PFSK-1 (cell line): ENCODE data around the gene SPATA33.

Experiments used
- FOXP2 ChIP-seq: optimal IDR thresholded peaks from 2 replicates; pipeline ENCODE3; 2011; ENCODE audit warnings: borderline replicate concordance, control low read depth, inconsistent platforms; ENCODE audit not compliant: insufficient read depth; ENCODE audit errors: extremely low read length, extremely low read depth
- POLR2AphosphoS5 ChIP-seq: IDR thresholded peaks from 2 replicates; pipeline ENCODE4 v1.6.1; 2012; ENCODE audit warnings: low read depth, mild to moderate bottlenecking, control low read depth, low read length, moderate library complexity
- SIN3A ChIP-seq: IDR thresholded peaks from 2 replicates; pipeline ENCODE4 v1.6.1; 2012; ENCODE audit warnings: mild to moderate bottlenecking, low read length, moderate library complexity, borderline replicate concordance; ENCODE audit not compliant: insufficient read depth
- TAF1 ChIP-seq: IDR thresholded peaks from 2 replicates; pipeline ENCODE4 v1.6.1; 2012; ENCODE audit warnings: low read length, control low read depth, borderline replicate concordance; ENCODE audit not compliant: insufficient read depth
- TF ChIP-seq, protein P1 (sequence below), 2 experiments: IDR thresholded peaks; 2 replicates each; pipeline versions ENCODE4 v1.6.1 to v1.8.0; 2011 to 2012; ENCODE audit warnings: low read depth in 2 of 2, low read length in 2 of 2, control low read depth in 1 of 2, inconsistent platforms in 1 of 2, mild to moderate bottlenecking in 1 of 2, moderate library complexity in 1 of 2; ENCODE audit not compliant: insufficient read depth in 1 of 2

GRCh38 chr16:89613231-89613953 lies 44.2 kb upstream of the SPATA33 start, which contains the start of gene DPEP1:
- TF ChIP-seq POLR2AphosphoS5 (no peak), SIN3A (no peak), TAF1 (no peak), FOXP2 (no peak)
- TF ChIP-seq, protein P1, sequence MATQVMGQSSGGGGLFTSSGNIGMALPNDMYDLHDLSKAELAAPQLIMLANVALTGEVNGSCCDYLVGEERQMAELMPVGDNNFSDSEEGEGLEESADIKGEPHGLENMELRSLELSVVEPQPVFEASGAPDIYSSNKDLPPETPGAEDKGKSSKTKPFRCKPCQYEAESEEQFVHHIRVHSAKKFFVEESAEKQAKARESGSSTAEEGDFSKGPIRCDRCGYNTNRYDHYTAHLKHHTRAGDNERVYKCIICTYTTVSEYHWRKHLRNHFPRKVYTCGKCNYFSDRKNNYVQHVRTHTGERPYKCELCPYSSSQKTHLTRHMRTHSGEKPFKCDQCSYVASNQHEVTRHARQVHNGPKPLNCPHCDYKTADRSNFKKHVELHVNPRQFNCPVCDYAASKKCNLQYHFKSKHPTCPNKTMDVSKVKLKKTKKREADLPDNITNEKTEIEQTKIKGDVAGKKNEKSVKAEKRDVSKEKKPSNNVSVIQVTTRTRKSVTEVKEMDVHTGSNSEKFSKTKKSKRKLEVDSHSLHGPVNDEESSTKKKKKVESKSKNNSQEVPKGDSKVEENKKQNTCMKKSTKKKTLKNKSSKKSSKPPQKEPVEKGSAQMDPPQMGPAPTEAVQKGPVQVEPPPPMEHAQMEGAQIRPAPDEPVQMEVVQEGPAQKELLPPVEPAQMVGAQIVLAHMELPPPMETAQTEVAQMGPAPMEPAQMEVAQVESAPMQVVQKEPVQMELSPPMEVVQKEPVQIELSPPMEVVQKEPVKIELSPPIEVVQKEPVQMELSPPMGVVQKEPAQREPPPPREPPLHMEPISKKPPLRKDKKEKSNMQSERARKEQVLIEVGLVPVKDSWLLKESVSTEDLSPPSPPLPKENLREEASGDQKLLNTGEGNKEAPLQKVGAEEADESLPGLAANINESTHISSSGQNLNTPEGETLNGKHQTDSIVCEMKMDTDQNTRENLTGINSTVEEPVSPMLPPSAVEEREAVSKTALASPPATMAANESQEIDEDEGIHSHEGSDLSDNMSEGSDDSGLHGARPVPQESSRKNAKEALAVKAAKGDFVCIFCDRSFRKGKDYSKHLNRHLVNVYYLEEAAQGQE (IDR thresholded peaks at IDR 0.05; ENCODE audit: insufficient read depth in 1 of 2, low read depth in 2 of 2, low read length in 2 of 2) = no peak
